Measurements from ENCODE around the gene CNTNAP2. TPM values are rescaled to one million over a fixed set of nuclear protein-coding genes. Genes with fewer than 3 reads are reported as not detected.

The CNTNAP2 gene
- total RNA-seq, 3 donors from 2014 or later (not counting 1 experiment from before 2014, with no cell fraction given), result 0.18 to 1.1 TPM; not detected in 1

DNA sequence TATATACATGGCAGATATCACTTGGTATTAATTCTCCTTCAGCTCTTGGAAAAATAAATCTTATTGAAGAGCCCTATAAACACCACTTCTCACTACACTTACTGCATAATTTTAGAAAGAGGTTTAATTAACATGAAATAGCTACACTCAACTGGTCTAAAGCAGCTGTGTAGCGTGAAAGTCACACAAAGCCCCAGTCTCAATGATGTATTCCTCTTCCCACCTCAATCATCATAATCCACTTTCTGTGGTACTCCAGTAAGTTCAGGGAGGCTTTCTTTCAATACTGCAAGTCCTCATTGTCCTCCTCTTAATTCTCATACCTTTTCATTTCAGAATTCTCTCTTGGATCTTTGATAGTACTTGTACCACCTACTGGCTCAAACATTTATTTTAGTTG lies 688.0 kb downstream of the CNTNAP2 start:
- Histone ChIP-seq H3K4me1 (ENCODE audit: control insufficient read depth, insufficient read depth, low read length) (no peaks in the 10 kb centered on the region), H3K36me3 (ENCODE audit: control insufficient read depth, insufficient read depth, low read length) (no peaks in the 10 kb centered on the region), H3K27me3 (ENCODE audit: control insufficient read depth, insufficient read depth, low read length) (no peaks in the 10 kb centered on the region), H3K27ac (ENCODE audit: low read length) (no peak overlapping the region), H3K4me3 (ENCODE audit: low read length) (no peak overlapping the region), H3K9me3 (ENCODE audit: control insufficient read depth, insufficient read depth, low read length) (peaks cover 3% of the 10 kb centered on the region)
- TF ChIP-seq, protein P1, sequence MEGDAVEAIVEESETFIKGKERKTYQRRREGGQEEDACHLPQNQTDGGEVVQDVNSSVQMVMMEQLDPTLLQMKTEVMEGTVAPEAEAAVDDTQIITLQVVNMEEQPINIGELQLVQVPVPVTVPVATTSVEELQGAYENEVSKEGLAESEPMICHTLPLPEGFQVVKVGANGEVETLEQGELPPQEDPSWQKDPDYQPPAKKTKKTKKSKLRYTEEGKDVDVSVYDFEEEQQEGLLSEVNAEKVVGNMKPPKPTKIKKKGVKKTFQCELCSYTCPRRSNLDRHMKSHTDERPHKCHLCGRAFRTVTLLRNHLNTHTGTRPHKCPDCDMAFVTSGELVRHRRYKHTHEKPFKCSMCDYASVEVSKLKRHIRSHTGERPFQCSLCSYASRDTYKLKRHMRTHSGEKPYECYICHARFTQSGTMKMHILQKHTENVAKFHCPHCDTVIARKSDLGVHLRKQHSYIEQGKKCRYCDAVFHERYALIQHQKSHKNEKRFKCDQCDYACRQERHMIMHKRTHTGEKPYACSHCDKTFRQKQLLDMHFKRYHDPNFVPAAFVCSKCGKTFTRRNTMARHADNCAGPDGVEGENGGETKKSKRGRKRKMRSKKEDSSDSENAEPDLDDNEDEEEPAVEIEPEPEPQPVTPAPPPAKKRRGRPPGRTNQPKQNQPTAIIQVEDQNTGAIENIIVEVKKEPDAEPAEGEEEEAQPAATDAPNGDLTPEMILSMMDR (IDR thresholded peaks at IDR 0.05), result no peak
- Mint-ChIP-seq H3K27ac (no peak overlapping the region), H3K36me3 (peaks cover 10% of the 10 kb centered on the region), H3K27me3 (ENCODE audit: low read depth in 2 of 2) (no peaks in the 10 kb centered on the region), H3K4me1 (no peaks in the 10 kb centered on the region), H3K9me3 (peaks cover 15 to 17% of the 10 kb centered on the region in 2 donors), H3K4me3 (no peak overlapping the region)
- intact Hi-C loops (cut with micrococcal nuclease), result no loop called here
- no peak for DNase-seq
- WGBS (ENCODE audit: insufficient coverage), result 82% methylated on average over 1 of the region's 1 CpG
- no peak for ATAC-seq

DNA sequence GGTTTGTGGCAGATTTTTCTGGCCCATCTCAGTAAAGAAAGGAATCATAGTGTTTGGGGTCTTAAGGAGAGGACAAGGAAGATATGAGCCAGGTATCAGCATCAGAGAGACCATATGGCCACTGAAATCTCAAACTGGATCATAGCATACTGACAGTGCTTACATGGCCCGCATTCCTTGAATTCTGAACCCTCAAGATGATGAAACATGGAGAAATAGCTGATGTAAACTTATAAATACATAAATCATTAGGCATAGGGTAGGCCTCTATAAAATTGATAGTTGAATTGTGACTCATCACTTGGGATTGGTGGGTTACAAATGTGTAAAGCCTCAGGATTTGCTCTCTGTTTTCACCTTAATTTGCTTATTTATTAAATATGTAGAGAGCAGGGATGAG lies 688.5 kb downstream of the CNTNAP2 start:
- no peaks in the 10 kb centered on the region for H3K4me1 ChIP-seq (ENCODE audit: control insufficient read depth, insufficient read depth, low read length)
- no peak for ATAC-seq
- H3K36me3 ChIP-seq (ENCODE audit: control insufficient read depth, insufficient read depth, low read length), result no peaks in the 10 kb centered on the region
- Mint-ChIP-seq H3K36me3 (peaks cover 13% of the 10 kb centered on the region), H3K27me3 (ENCODE audit: low read depth in 2 of 2) (no peaks in the 10 kb centered on the region), H3K4me1 (no peaks in the 10 kb centered on the region), H3K9me3 (peaks cover 14 to 16% of the 10 kb centered on the region in 2 donors), H3K27ac (no peak overlapping the region), H3K4me3 (no peak overlapping the region)
- no peak overlapping the region for H3K27ac ChIP-seq (ENCODE audit: low read length)
- intact Hi-C loops (cut with micrococcal nuclease), result no loop called here
- no peaks in the 10 kb centered on the region for H3K27me3 ChIP-seq (ENCODE audit: control insufficient read depth, insufficient read depth, low read length)
- TF ChIP-seq, protein P1 (IDR thresholded peaks at IDR 0.05), result no peak
- no peak for DNase-seq
- no peak overlapping the region for H3K4me3 ChIP-seq (ENCODE audit: low read length)
- WGBS (ENCODE audit: insufficient coverage), result 82% methylated on average over 1 of the region's 1 CpG
- H3K9me3 ChIP-seq (ENCODE audit: control insufficient read depth, insufficient read depth, low read length), result peaks cover 3% of the 10 kb centered on the region

DNA sequence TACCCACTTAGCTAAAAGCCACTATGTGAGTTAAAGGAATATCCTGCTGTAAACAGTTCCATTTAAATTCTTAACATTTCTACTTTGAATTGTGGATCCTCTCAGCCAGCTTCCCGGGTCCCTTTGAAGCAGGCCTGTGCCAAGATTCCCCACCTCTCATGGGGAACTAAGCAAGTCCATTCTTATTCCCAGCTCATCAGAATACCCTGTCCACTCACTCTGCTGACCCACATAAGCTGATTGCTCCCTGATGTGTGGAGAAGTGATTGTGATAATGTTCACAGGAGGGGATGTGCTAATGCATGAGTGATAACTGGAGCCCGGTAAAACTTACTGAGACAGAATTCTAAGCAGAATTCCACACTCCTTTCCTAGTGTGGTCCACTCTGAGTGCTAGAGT lies 709.7 kb downstream of the CNTNAP2 start:
- Histone ChIP-seq H3K36me3 (ENCODE audit: control insufficient read depth, insufficient read depth, low read length) (no peaks in the 10 kb centered on the region), H3K9me3 (ENCODE audit: control insufficient read depth, insufficient read depth, low read length) (no peaks in the 10 kb centered on the region), H3K27me3 (ENCODE audit: control insufficient read depth, insufficient read depth, low read length) (no peaks in the 10 kb centered on the region), H3K27ac (ENCODE audit: low read length) (no peak overlapping the region), H3K4me1 (ENCODE audit: control insufficient read depth, insufficient read depth, low read length) (no peaks in the 10 kb centered on the region), H3K4me3 (ENCODE audit: low read length) (no peak overlapping the region)
- Mint-ChIP-seq H3K4me3 (no peak overlapping the region), H3K4me1 (no peaks in the 10 kb centered on the region), H3K36me3 (no peaks in the 10 kb centered on the region), H3K9me3 (peaks cover 6 to 8% of the 10 kb centered on the region in 2 donors), H3K27ac (no peak overlapping the region), H3K27me3 (ENCODE audit: low read depth in 2 of 2) (no peaks in the 10 kb centered on the region)
- intact Hi-C loops (cut with micrococcal nuclease), result no loop called here
- TF ChIP-seq, protein P1 (IDR thresholded peaks at IDR 0.05), result no peak
- DNase-seq, result no peak
- ATAC-seq, result no peak
- 93% methylated on average over 1 of the region's 2 CpGs for WGBS (ENCODE audit: insufficient coverage)

DNA sequence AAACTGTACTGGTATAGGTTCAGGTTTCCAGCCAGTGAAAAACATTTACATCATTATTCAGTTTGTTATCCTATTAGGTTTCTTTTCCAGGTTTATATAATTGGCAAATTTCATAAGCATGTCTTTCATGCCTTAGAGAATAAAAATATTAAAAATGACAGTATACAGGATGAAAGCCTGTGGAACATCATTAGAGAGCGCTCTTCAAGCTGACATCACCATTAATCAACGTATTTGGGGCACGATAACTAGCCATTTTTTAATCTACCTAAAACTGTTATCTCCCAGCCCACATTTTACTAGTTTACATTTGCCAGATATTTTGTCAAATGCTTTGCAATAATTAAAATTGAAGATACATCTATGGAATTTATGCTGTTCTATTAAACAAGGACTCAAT lies 714.1 kb downstream of the CNTNAP2 start:
- H3K27me3 Mint-ChIP-seq (ENCODE audit: low read depth in 2 of 2), result no peaks in the 10 kb centered on the region
- H3K27ac ChIP-seq (ENCODE audit: low read length), result no peak overlapping the region
- no peaks in the 10 kb centered on the region for H3K4me1 ChIP-seq (ENCODE audit: control insufficient read depth, insufficient read depth, low read length)
- no peaks in the 10 kb centered on the region for H3K36me3 ChIP-seq (ENCODE audit: control insufficient read depth, insufficient read depth, low read length)
- H3K9me3 Mint-ChIP-seq, result peaks cover 12 to 13% of the 10 kb centered on the region in 2 donors
- H3K9me3 ChIP-seq (ENCODE audit: control insufficient read depth, insufficient read depth, low read length), result no peaks in the 10 kb centered on the region
- H3K27me3 ChIP-seq (ENCODE audit: control insufficient read depth, insufficient read depth, low read length), result no peaks in the 10 kb centered on the region
- intact Hi-C loops (cut with micrococcal nuclease), result no loop called here
- WGBS (ENCODE audit: insufficient coverage), result 100% methylated on average over 3 of the region's 3 CpGs
- TF ChIP-seq, protein P1 (IDR thresholded peaks at IDR 0.05), result no peak
- no peak overlapping the region for H3K27ac Mint-ChIP-seq
- H3K36me3 Mint-ChIP-seq, result no peaks in the 10 kb centered on the region
- no peak for DNase-seq
- no peak for ATAC-seq
- H3K4me3 Mint-ChIP-seq, result no peak overlapping the region
- H3K4me3 ChIP-seq (ENCODE audit: low read length), result no peak overlapping the region
- no peaks in the 10 kb centered on the region for H3K4me1 Mint-ChIP-seq

All from natural killer cell (primary cell).